DND-41 (cell line): Measurements from ENCODE around the gene RALGPS1.

Experiments used
- CTCF ChIP-seq: IDR thresholded peaks from 2 replicates; pipeline ENCODE4 v1.5.1; 2012; ENCODE audit warnings: borderline replicate concordance, low read length, moderate library complexity, mild to moderate bottlenecking; ENCODE audit not compliant: poor library complexity, severe bottlenecking; ENCODE audit errors: extremely low read depth
- EZH2 ChIP-seq: IDR thresholded peaks from 3 replicates; pipeline ENCODE4 v1.6.1; 2012; ENCODE audit warnings: borderline replicate concordance, low read depth, mild to moderate bottlenecking, moderate library complexity, low read length, inconsistent platforms; ENCODE audit not compliant: severe bottlenecking

- TF ChIP-seq CTCF (no peak), EZH2 (no peak)
Measured at GRCh38 chr9:127159325-127159801, 244.8 kb downstream of the RALGPS1 start.
